HG03060 (cell line): ENCODE results near the gene VPS4B.
"Not testable (repeated sequence)": the region's sequence is repeated elsewhere in the genome, so short reads cannot be mapped to it uniquely, and the experiment has no call there.

Source experiments
- ATAC-seq: cut with Tn5 transposase; IDR thresholded peaks from one replicate; pipeline ENCODE4 v1.9.1; 2021; ENCODE audit warnings: low read depth, moderate number of reproducible peaks; ENCODE audit not compliant: unreplicated experiment

Gene VPS4B

DNA sequence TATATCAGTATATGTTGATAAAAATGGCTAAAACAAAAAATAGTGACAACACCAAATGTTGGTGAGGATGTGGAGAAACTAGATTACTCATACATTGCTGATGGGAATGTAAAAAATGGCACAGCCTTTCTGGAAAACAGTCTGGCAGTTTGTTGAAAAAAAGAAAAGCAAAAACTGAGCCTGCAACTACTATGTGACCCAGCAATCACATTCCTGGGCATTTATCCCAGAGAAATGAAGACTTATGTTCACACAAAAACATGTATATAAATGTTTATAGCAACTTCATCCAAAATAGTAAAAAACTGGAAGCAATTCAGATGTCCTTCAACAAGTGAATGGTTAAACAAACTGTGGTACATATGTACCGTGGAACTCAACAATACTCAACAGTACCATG lies 47.7 kb downstream of the VPS4B start:
- no peak for ATAC-seq

GRCh38 chr18:63373161-63373560 lies 49.1 kb downstream of the VPS4B start:
- ATAC-seq, result no peak

GRCh38 chr18:63368611-63369010 lies 53.7 kb downstream of the VPS4B start:
- no peak for ATAC-seq

DNA sequence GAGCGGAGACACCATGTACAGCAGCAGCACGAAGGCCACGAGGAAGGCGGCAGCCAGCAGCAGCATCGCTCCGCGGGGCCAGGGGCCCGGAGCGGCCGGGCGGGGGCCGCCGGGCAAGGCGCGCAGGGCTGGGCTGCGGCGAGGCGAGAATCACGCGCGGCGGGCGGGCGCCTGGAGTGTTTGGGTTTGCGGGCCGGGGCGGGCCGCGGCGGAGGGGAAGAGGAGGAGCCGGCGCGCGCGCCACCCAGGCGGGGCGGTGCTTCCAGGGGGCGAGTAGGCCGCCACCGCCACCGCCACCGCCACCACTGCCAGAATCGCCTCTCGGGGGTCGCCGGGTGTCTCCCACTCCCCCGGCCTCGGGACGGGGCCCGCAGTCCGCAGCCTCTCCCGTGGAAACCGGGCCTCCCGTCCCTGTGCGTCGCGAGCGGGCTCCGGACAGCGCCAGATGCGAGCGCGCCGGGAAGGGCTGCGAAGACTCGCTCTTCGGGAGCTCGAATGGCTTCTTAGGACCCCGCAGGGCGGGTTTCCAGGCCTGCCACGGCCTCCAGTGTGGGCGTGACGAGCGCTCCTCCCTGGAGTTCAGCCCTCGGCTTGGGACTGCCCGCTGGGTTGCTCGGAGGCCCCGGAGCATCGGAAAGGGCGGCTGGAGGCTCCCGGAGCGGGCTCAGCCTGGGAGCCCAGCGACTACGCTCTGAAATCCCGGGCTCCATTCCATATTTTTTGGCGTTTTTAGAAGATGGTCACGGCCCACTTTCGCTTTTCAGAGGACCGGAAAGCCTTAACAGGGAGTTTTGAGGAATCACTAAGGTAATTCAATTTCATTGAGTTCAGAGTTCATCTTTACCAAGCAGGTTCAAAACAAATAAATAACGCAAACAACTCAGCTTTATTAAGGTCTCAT lies 55.0 kb downstream of the VPS4B start, which contains the start of gene KDSR:
Gene KDSR (minus strand): TSS at position 154 of the 901 bp plus-strand sequence. CDS start 88 bp downstream, at position 66.
- peak; percentile 79 for ATAC-seq

DNA sequence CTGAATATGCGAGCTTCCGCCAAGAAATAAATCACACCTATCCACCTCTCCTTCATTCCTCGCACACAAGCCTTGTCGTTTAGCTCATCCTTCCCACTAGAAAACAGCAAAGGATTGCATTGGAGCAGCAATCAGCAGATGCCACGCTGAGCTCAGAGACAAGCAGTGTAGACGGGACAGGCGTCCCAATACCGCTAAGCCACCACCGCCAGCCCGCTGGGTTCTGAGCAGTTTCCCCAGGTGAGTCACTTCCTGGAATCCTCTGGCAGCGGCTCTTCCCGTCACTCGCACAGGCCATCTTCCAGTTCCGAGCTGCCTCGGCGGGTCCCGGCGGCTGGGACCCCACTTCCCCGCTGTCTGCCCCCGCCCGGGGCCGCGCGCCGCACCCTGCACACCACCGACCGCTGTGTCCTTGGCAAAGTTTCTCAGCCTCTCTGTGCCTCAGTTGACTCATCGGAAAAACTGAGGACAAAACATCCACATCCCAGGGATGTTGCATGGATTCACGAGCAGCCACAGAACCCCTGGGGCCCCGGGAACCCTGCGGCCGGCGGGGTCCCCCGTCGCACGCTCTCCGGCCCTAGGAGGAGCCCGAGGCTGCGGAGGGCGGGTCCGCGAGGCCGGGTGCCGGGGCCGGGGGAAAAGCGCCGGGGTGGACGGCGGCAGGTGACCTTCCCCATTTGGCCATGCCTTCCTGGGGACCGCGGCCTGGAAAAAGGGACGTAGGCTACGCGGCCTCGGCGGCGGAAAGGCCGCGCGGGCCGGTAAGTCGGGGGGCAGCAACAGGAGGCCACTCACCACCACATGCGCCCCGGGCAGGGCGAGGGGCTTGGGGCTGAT lies 55.8 kb downstream of the VPS4B start:
- ATAC-seq, result no peak

- no peak for ATAC-seq
Observed at GRCh38 chr18:63365876-63366212, 56.4 kb downstream of the VPS4B start.

- ATAC-seq, result no peak
Observed at GRCh38 chr18:63363951-63364350, 58.3 kb downstream of the VPS4B start.

DNA sequence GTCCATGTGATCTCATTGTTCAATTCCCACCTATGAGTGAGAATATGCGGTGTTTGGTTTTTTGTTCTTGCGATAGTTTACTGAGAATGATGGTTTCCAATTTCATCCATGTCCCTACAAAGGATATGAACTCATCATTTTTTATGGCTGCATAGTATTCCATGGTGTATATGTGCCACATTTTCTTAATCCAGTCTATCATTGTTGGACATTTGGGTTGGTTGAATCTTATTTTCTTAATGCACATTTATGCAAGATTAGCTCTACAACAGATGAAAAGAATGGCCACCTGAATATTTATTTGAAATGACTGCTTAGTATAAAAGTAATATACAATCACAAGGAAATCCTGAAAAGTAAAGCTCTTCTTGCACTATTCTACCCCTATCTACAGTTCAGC lies 58.9 kb downstream of the VPS4B start:
- not testable (repeated sequence) for ATAC-seq

GRCh38 chr18:63356272-63356896 lies 65.9 kb downstream of the VPS4B start:
- no peak for ATAC-seq

DNA sequence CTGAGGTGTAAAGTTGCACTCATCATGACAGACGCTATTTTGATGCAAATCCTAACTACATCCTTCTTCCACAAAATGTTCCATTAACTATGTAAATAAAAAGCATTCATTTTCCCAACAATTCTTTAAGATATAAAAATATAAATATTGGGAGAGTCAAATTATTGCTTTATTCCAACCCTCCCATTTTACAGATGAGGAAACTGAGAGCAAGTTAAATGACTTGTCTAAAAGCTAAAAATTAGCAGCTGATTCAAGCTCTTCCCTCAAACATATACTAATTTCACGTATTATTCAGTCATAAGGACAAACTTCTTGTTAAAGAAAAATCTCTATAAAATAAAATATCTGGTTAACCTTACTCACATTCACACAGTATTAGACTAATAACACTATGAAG lies 72.0 kb downstream of the VPS4B start:
- no peak for ATAC-seq

GRCh38 chr18:63348508-63349136 lies 73.7 kb downstream of the VPS4B start:
- no peak for ATAC-seq

GRCh38 chr18:63346480-63347183 lies 75.6 kb downstream of the VPS4B start:
- no peak for ATAC-seq

GRCh38 chr18:63346031-63346430 lies 76.2 kb downstream of the VPS4B start:
- no peak for ATAC-seq

DNA sequence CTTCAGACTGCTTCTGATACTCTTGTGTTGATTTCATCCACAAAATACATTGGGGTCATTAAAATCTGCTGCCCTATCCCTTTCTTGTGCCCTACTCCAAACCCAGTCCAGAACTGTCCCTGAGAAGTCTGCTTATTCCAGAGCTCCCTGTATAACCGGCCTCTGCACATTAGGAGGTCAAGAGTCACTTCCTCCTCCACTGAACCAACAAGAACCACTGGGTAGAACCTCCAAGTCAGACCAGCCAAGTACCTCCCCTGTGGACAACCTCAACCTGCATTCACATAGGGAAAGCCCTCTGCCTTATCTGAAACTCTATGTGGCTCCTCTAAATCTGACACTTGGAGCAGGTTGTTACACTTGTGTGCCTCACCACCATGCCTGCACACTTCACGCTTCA lies 77.4 kb downstream of the VPS4B start:
- no peak for ATAC-seq

DNA sequence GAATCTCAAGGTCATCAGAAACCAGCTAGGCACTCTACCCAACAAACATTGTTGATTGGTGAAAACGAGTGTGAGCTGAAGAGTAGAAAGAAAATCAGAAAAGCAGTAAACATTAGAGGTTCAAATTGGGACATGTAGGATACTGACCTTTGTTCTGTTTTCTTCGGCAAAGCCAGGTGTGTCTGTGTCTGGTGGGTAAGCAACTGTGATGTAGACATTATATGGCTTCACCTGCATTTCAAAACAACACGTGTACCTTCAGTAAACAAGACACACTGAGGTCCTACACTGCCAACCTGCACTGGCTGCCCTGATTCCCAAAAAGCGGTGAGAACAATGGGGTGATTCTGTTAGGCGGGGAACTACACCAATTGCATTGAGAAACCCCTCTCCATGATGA lies 78.0 kb downstream of the VPS4B start:
- ATAC-seq, result no peak

DNA sequence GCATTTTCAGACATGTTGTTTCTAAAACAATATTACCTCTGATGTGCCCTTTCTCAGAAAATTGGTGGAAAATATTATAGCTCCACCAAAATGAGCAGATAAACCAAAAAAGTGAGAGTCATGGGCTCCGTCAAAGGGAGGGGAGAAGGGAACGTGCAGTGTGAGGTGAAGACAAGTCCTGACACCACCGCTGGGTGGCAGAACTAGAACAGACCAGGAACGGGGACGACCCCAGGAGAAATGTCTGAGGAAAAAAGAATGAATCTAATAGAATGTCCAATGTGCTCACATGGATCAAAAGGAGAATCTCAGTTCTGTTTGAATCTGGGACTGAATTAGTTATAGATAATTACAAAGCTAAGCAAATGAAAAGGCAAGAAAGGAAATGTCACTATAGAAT lies 80.1 kb downstream of the VPS4B start:
- ATAC-seq, result no peak

DNA sequence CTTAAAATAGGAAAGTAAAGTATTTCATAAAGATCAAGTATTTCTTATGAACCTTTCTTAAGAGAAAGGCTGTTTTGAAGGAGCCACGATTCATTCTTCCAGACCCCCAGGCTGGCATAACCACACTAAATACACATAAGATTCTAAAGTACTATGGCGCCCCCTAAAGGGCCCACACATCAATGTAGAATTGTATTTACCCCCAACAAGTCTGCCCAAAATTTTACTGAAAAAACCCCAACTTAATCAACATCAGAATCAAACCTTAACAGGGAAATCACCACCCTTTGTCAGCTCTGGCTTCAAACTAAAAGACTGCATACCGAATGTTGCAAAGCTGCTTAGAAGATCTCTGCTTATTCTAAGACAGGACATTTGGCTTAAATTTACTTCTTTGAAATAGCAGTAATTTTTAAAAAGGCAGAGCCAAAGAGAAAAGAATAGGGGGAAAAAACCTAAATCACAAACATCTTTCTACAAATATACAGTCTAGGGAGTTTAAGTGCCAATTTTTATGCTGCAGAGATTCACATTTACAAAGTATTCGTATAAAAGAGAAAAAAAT lies 82.3 kb downstream of the VPS4B start:
- no peak for ATAC-seq
